Activated T-helper 1 cell treated with Interleukin-2 at 50 U/mL for 16 hours (primary cell): Measurements from ENCODE around the gene POLR3G.
A peak's percentile ranks its signal among the peaks of the same experiment; 100 is the strongest.

ENCODE experiments used
- DNase-seq: peaks from one replicate; pipeline ENCODE4 v3.0.0-alpha.2; 2020; ENCODE audit warnings: low read depth

POLR3G gene, protein sequence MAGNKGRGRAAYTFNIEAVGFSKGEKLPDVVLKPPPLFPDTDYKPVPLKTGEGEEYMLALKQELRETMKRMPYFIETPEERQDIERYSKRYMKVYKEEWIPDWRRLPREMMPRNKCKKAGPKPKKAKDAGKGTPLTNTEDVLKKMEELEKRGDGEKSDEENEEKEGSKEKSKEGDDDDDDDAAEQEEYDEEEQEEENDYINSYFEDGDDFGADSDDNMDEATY

DNA sequence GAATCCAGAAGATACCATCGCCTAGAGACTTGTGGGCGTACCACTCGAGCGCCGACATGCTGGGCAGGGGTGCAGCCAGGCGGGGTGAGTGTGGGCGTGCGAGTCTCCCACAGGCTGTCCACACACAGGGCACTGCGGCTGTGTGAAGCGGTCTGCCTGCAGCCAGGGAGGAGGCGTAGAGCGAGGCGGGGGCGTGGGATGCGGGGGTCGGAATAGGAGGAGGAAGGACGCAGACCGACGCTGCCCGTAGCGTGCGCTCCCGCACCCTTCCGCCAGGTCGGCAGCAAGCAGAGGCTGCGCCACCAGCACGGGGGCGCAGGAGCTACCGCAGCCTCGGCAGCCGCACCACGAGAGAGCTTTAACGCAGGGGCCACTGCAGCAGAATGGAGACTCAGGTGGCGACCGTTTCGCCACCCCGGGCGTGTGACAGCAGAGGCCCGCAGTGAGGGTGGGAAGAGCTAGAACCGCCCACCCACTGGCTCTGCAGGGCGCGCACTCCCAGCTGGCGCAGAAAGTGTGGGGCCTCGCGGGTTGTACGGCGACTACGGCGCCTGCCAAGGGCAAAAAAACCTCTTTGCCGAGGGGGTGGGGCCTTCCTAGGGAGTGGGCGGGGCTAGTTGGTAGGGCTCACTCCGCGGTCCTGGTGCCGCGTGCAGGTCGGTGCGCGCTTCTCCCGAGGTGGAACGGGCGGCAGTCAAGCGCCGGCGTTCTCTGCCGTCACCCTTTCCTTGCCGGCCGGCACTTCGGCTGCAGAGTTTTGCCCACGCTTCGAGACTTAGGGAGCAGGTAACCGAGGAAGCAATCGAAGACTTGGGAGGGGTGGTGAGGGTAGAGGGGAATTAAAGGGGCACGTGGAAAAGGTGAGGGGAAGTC is at the start of gene POLR3G, which contains the start of gene MBLAC2:
Gene POLR3G, plus strand, starts transcription at position 630 of the 873 bp plus-strand sequence. CDS start 10,704 bp downstream, outside the sequence.
Gene MBLAC2, minus strand, starts transcription at position 537 of the 873 bp plus-strand sequence. Its CDS starts 479 bp downstream, at position 58.
- DNase-seq: peak; percentile 86

DNA sequence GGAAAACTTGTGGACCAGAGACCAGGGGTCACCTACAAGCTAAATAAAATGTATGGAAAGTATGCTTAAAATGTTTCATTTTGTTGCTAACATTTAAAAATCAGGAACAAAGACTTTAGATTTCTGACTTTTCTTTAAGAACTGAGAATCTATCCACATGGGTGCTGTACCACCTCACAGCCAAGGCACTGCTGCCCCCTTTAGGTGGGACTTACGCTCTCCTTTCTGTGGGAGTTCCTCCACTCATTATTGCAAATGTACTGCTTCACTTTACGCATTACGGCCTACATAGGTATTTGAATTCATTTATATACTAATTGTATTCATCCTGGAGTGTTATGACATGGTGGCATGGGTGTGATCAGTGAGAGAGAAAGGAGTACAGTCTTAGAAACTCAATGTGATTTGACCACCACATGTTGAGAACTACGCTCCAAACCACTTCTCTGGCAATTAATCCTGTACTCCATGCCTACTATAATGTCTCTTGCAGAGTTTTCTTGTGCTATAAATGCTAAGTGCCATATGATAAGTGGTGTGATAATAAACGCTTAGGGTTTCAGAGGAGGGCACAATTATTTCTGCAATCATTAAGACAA is 40.4 kb upstream of the POLR3G start:
- peak; percentile 10 for DNase-seq

DNA sequence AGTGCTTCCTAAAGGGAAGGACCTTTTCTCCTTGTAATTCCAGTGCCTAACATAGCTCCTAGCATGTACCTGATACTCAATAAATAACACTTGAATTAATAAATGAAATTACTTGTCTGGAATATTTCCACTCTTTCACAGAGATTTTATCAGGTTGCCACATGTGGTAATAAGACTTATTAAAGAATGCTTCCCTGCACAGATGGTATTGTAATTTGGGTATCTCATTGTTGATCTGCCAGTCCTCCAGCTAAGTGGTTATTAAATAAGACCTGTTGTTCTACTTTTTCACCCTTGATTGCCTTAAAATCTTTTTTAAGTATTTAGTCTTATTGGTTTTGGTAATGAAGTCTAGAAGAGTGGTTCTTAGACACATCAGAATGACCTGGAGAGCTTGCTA is 37.0 kb upstream of the POLR3G start:
- DNase-seq: no peak

DNA sequence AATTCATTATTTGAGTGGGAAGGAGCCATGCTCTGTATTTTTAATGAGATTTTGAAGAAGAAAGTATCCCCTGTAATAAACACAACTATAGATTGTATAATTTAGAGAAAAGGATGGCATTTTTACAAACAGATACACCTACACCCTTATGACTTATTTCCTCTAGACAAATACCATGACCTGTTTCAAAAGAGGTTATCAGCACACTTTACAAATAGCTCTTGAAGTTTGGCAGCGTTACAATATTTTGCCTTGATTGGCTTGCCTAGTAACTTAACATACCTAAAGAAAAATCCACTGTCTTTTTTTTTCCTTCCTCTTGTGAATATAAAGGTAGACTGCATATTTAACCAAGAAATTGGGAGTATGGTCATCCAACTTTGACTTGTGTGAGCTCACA is 36.6 kb upstream of the POLR3G start:
- DNase-seq: no peak

DNA sequence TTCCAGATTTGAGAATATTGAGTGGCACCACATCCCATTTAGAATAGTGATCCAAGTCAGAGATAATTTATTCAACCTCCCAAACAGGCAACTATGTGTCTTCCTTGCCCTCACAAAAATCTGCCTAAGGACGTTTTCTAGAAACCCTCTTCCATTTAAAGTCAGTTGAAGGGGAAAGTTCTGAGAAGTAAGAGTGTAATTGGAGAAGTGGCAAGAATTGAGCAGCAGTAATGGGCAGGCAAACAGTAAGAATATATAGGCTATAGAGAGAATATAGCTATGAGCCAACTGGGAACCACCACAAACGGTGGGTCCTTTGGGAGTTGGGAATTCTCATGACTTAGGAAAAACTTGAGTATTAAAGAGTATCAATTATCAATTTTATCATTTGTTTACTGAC is 34.0 kb upstream of the POLR3G start:
- DNase-seq: no peak

DNA sequence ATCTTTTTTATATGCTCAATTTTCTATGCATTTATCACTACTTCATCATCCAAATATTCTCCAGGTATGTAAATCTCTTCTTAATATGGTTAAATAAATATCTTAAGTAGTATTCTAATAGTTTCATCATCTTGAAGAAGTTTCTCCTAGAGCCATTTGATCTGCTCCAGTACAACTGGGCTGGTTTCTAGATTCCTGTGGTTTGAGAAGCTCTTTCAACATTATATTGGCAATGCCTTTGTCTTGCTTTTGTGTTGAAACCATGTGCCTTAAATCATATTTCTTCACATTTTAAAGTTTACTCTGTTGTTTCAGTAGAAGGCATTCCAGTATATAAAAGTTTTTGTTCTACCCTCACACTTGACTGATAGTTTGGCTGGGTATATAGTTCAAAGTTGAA is 27.7 kb upstream of the POLR3G start:
- no peak for DNase-seq

DNA sequence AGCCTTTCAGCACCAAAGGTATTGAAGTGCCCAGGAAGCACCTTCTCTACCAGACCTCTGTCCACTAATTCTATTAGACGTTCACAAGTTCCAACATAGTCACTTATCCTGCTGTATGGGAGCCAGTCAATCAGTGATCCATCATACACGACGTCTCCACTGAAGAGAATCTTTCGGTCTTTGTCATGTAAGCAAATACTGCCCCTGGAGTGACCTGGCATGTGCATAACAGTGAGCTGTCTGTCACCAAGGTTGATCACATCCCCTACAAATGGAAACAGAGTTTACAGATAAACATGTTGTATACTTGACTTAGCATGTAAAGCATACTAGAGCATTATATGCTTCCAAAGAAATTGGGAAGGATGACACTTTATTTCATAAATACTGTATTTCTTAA is 13.4 kb upstream of the POLR3G start:
- no peak for DNase-seq

DNA sequence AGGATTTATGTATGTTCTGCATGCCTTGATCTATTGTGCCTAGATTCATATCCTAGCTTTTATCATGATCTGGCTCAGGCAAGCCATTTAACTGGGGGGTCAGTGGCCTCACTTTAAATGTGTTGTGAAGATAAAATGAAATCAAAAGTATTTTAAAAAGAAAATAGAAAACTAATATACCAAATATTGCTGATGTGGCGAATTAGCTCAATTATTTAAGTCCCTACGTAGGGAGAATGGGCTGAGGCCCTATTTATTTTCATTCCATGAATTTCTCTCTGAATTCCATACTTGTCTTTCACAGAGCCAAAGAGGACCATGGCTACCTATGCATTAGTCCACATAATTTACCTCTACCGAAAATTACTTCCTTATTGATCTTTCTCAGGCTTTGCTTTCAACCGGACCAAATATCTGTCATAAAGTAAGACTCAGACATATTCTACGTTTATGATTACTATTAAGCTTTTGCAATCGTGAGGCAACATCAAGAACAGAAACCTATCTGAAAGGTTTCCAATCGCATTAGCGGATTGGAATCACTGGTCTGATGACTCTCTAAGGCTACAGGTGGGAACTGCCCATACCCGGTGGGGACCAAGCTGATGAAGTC is 1.8 kb upstream of the POLR3G start:
- DNase-seq: no peak

DNA sequence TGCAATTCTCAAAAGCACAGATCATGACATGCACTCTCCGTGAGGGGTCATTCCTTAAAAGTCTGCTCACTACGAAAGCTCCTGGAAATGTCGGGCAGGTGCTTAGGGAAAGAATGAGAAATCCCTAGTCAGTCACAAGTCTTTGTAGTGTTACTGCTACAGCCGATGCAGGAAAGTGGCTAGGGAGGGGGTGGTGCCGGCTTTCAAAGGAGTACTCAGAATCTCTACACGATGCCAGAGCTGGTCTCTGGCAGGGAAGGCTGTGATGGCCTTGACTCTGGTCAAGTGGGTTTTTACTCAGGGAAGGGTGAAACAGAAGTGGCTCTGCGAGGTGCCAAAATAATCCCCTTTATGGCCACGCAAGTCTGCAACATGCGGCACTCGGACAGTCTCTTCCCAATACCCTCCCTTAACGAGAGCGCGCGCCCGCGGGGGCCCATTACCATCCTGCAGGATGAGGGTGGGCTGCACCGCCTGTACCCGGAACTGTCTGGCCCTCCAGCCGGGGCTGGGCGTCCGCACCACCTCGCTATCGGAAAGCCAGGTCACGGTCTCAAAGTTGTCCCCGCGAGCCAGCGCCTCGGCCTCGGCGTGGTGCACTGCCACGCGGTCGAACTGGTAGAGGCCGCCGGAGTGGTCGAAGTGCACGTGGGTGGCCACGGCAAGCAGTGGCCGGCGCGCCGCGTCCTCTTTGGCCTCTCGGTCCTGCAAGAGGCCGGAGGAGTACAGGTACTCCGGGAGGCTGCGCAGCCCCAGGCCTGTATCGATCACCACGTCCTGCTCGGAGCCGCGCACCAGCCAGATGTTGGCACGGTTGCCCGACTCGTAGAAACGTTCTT is 1.0 kb upstream of the POLR3G start:
- DNase-seq: no peak

DNA sequence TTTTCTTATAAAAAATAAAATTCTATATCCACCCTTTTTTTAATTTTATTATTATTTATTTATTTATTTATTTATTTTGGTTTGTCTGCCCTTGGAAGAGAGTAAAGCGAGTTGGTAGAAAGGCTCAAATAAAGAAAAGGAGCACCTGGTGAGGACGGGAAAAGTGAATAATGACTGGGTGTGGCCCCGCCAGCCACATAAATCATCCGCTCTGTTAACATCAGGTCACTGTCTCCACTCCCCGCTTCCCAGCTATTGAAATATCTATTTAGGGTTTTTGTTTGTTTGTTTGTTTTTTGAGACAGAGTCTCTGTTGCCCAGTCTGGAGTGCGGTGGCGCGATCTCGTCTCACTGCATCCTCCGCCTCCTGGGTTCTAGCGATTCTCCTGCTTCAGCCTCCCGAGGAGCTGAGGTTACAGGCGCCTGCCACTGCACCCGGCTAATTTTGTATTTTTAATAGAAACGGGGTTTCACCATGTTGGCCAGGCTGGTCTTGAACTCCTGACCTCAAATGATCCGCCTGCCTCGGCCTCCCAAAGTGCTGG is 844 bp downstream of the POLR3G start:
- no peak for DNase-seq

DNA sequence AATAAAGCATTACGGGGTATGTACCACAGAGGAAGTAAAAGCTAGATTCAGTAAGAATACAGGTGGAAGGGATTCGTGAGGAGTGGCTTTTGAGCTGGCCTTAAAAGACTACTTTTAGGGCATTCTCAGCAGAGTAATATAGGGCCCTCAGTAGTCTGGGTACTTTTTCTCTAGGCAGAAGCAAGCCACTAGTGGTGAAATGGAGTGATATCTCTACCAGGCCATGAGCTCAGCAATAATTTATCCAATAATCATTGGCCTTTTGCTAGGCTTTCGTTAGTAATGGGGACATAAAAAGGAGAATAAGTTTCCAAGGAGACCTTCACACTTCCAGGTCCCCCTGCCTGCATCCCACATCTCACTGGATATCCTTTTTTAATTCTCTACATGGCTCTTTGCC is 1.7 kb downstream of the POLR3G start:
- DNase-seq: no peak

DNA sequence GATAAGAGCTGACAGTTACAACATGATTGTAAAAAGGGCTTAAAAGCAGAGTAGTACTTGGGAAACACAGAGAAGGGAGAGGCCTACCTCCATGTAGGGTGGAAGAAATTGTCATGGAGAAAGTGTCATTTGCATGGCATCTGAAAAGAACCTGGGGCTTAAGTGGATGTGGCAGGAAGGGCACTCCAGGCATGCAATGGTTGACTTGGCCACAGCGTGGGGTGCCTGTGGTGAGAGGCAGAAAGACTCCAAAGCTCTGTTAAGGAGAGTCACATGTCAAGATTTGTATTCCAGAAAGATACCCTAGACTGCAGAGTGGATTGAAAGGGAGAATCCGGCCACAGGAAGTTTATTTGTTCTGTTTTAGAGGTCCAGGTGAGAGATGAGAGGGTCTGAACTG is 2.4 kb downstream of the POLR3G start:
- DNase-seq: no peak

DNA sequence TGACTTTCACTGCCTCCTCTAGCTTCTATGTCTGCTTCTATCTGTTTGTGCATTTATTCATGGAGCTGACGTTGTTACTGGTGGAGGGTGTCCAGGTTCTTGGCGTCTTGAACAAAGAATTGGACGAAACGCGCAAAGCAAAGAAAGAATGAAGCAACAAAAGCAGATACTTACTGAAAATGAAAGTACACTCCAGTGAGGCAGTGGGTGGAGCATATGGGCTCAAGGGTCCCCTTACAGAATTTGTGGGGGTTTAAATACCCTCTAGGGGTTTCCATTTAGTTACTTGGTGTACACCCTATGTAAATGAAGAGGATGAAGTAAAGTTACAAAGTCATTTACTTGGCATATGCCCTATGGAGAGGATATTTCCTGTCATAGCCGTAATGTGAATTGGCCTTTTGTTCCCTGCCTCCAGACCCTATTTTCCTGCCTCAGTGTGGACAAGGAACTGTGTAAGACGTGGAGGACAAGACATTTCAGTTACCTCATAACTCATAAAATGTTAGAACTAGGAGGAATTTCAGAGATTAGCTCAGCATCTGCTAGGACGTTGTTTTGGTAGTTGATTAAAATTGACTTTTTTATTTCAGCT is 3.1 kb downstream of the POLR3G start:
- no peak for DNase-seq

DNA sequence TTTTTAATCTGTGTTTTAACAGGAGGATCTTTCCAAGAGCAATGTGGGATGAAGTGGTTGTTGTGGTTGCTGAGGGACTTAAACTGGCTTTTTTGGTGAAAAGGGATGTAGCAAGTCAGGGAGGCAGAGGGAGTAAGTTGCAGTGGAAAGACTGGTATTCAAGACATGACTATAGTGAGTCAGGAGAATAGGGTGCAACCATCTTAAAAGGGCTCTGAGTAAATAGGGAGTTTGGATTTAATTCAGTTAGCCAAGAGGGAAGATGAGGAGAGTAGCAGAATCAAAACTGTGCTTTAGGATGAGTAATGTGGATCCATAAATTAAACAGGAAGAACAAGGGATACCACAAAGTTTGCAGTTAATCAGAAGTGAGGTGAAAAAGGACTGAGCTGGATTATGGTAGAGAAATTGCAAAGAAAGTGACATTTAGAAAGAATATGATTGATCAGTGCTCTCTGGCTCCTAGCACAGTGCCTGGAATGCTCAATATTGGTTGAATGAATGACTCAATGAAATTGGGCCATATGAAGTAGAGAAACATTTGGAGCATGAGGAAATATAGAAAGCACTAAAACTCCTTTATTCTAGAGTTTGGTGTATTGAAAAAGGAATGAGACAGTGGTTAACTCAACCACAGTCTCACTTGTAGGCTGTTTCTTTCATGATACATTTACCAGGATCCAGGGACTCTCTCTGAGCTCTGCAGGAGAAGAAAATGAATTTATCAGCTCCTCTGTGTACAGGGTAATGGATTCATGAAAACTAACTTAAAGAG is 5.1 kb downstream of the POLR3G start:
- DNase-seq: no peak

DNA sequence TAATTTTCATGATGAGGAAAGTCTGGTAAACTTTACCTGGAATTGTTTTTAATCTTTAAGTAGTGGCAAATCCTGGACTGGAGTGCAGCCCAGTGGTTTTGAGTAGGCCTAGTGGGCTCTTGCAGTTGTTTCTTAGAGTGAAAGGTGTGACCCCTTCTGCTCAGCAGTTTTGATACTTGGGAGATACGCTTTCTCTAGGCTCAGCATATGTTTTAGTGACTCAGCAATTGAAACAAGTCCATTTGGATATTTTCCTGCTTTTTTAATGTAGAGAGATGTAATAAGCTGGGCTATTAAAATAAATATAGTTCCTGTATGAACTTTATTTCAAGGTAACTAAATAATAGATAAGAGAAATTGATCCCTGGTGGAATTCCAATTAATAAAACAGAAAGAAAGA is 6.0 kb downstream of the POLR3G start:
- no peak for DNase-seq

DNA sequence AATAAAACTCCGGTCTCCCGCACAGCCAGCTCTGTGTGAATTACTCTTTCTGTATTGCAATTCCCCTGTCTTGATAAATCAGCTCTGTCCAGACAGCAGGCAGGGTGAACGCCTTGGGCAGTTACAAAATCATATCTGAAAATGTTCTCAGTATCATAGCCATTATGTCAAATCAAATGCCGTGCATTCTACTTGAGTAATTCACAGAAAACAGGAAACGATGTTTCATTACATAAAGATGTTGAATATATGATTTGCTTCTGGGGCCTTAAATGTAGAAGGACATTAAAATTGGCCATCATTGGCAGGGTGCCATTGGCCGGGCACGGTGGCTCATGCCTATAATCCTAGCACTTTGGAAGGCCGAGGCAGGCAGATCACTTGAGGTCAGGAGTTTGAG is 8.5 kb downstream of the POLR3G start:
- DNase-seq: no peak

DNA sequence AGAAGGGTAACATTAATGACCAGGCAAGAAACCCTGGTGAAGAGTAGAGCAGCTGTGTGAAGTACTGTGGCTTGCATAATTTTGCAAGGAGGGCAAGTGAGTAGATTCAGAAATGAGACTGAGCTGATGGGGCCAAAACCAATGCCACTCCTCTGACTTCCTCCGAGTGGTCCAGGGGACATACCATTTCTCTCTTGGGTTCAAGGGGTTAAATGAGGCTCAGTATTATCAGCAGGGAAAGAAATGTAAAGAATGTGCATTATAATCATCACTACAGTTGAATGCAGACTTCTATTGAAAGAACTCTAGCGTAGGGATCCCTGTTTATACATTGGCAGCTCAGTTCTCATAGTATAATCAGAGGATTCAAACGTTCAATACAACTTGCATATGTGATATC is 9.9 kb downstream of the POLR3G start:
- DNase-seq: no peak

DNA sequence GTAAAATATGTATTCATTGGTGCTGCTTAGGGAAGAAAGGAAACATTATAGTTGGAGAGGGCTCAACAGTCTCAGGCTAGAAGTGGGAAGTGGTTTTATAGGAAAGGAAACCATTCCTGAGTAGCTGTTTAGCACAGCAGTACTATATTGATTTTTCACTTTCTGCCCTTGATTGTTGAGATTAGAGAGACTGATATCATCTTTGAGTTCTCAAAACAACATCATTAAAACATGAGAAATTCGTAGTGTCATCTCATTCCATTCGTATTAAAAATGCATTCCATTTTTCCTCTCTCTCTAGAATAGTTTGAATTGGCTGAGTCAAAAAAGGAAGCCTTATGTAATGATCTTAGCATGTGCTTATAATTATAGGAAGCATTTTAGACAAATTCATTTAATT is 14.1 kb downstream of the POLR3G start:
- DNase-seq: no peak

DNA sequence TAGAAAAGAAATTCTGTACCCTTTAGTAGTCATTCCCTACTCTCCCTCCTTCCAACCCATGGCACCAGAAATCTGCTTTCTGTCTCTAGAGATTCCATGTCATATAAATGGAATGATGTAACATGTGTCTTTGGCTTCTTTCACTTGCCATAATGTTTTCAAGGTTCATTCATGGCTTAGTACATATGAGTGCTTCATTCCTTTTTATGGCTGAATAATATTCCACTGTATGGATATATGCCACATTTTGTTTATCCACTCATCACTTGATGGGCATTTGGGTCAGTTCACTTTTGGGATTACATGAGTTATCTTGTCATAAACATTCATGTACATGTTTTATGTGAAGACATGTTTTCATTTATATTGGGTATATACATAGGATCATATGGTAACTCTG is 19.4 kb downstream of the POLR3G start:
- no peak for DNase-seq

DNA sequence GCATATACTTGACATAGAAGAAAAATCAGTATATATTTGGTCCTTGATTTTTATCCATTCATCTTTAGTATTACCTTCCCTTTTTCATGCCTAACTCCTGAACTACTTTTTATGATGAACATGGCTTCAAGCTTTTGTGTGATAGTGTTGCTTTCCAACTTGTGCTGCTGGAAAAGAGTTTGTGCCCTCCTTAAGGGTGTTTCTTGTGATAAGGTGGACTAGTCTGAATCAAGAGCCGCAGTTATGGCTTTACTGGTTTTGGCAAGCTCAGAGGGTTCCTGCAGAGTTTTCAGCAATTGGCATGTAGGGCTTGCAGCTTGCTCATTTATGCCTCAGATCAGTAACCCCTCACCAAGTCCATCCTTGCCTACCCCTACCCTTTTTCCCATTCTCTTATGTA is 20.5 kb downstream of the POLR3G start:
- DNase-seq: no peak
